Measurements from ENCODE around the gene SMIM12. TPM values are rescaled to one million over a fixed set of nuclear protein-coding genes. Genes with fewer than 3 reads are reported as not detected.

SMIM12 gene
- total RNA-seq, 1 donor from 2014 or later, result 49.2 TPM

Other genes starting within 250 kb of the SMIM12 start
- 0.17 TPM in 1 of 2 replicates, not detected in the other for gene GJB5, start 104.7 kb downstream of the SMIM12 start, total RNA-seq
- gene GJB4, start 100.0 kb downstream of the SMIM12 start, total RNA-seq, result 0.05 TPM in 1 of 2 replicates, not detected in the other
- 0.05 and 0.17 TPM in 2 replicates for gene GJB3, start 78.5 kb downstream of the SMIM12 start, total RNA-seq
- gene GJA4, start 66.8 kb downstream of the SMIM12 start, total RNA-seq, result 54.3 and 61.8 TPM in 2 replicates
- gene DLGAP3, start 69.9 kb upstream of the SMIM12 start, total RNA-seq, result under 0.01 TPM in 1 of 2 replicates, not detected in the other
- 22.7 and 55.8 TPM in 2 replicates for gene TMEM35B, start 125.6 kb upstream of the SMIM12 start, total RNA-seq
- 10.1 and 11.9 TPM in 2 replicates for gene ZMYM6, start 172.2 kb upstream of the SMIM12 start, total RNA-seq
- gene ZMYM1, start 219.6 kb upstream of the SMIM12 start, total RNA-seq, result 30.1 and 34.9 TPM in 2 replicates

All from dermis blood vessel endothelial cell (primary cell).